TTC549 (cell line): ENCODE results near the gene USP30.

Experiments
- FAIRE-seq: peaks from 2 replicates; lab custom pipeline; 2012; peaks lifted over from hg19 to GRCh38; lab: Jason Lieb, UNC

The USP30 gene

GRCh38 chr12:109098183-109098604 is 45.8 kb downstream of the USP30 start:
- FAIRE-seq, result no peak

DNA sequence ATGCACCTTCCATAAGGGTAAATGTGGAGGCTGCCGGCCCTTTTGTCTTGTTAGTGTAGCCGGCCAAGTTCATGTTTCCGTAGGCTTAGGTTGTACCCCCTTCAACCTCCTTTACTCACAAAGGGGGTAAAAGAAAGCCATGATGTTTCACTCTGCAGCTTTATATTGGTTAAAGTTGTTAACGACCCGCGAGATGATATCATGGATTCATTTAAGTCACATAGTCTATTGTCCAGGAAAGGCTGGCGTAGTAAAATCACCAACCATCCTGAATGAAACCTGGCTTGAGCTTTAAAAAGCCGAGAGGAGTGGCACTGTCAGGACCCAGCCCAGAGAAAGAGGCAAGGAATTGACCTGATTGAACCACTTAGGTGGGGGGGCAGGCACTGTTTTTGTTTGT is 46.3 kb downstream of the USP30 start:
- no peak for FAIRE-seq

DNA sequence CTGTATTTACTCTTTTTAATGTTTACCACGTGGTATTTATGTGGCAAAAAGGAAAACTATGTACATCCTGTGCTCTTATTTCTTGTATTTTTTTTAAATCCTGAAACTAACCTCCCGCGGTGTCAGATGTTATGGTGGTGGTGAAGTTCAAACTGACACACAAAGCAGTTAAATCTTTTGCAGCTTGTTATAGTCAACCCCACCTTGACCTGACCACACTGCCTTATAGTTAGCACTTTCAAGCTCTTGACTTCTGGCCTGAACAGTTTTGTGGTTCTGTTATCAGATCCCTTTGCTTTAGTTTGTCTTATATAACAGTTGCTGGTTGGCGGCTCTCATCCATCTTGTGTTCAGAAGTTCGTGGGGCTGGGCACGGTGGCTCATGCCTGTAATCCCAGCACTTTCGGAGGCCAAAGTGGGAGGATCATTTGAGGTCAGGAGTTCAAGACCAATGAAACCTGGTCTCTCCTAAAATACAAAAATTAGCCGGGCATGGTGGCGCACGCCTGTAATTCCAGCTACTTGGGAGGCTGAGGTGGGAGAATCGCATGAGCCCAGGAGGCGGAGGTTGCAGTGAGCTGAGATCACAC is 47.1 kb downstream of the USP30 start:
- no peak for FAIRE-seq

- no peak for FAIRE-seq
Observed at GRCh38 chr12:109100741-109101140, 48.4 kb downstream of the USP30 start.

DNA sequence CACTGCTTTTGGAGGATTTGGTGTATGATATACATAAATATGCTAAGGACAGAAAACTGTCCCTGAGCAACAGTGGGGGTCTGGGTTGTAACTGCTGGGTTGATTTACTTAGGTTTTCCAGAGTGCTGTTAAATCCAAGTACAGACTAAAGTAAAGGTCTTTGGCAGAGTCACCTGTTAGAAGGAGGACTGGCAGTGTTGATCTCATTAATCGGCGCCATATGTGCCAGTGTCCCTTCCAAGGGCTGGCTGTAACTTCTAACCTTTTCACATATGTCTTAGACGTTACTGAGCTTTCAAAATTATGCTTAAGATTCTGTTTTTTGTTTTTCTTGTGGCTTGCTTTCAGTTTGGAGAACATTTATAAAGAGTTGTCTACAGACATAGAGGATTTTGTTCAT is 50.1 kb downstream of the USP30 start:
- FAIRE-seq, result no peak

DNA sequence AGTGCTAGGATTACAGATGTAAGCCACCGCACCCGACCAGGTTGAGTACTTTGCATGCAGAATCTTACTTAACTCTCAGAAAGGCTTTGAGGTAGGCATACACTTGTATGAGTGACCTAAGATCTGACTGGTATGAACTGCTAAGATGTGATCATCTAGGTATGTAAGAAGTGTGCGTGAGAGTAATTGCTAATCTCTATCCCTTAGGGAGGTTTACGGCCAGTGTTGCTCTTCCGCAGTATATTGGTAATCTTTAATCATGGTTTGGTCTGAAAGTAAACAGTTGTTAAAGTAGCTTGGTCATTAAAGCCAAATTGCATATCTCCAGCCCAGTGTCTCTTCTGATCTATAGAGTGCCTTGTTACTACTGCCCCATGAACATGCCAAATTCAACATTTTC is 52.8 kb downstream of the USP30 start:
- FAIRE-seq, result no peak

- no peak for FAIRE-seq
Observed at GRCh38 chr12:109109746-109110350, 57.5 kb downstream of the USP30 start.

DNA sequence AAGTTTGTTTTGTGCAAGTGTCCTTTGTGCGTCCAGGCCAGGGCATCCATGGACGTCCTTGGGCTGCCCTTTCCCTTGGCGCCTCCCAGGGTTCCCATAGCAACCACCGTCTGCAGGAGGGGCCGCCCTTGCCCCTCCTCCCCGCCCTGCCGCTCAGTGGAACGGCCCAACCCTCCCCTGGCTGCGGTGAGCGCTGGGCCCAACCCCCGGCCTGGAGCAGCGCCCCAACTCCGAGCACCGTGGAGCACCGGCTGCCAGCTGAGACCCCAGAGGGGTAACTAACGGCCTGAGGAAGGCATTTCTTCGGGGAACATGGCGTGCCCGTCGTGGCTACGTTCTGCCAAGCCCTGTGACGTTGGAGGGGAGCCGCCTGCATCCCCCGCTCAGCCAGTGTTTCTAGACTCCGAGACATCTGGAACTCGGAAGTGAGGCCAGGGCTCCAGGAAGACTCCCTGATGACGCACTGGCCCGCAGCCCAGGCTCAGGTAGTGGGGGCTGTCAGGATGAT is 58.7 kb downstream of the USP30 start:
- no peak for FAIRE-seq

DNA sequence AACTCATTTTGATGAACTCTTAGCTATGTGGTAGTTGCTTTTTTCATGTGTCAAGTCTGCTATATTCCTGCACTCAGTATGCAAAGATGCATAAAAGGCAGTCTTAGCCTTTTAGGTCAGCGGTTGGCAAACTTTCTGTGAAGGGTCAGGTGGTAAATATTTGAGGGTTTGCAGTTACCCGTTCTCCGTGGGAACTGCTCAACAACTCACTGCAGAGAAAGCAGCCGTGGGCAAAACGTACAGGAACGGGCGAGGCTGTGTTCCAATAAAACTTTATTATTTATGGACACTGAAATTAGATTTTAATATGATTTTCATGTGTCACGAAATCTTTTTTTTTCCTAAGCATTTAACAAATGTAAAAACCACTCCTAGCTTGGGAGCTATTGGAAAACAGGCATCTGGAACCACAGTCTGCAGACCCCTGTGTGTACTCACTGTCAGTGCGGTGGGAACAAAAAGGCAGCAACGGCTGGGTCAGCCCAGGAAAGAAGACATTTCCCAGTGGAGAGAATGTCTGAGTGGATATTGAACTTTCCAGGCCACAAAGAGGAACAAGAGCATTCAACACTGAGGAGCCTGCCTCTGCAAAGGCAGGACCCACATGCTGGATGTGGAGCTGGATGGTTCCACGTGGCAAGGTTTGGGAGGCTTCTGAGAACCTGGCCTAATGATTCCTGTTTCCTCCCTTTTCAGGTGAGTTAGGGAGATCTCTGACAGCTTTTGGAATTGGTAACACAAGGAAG is 60.5 kb downstream of the USP30 start:
- FAIRE-seq, result no peak

DNA sequence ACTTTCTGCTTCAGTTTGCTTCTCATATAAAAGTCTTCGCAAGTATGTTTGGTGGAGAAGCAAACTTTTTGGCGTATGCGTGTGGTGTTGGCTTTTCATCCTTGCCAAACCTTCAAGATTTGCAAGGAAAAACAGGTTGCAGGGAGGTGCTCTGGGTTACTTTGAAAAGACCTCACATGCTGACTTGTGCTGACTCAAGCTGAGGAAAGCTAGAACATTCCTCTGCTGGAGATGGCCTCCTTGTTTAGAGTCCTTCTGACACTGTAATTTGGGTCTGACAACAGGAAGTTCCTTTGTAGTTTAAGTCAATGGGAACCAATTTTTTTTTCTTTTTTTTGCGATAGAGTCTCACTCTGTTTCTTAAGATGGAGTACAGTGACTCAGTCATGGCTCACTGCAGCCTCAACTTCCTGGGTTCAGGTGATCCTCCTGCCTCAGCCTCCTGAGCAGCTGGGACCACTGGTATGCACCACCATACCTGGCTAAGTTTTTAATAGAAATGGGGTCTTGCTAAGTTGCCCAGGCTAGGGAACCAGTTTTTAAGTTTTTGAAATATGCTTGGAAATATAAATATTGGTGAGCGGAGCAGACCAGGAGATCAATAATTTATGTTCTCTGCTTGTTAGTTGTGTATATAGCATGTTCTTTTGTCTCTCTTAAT is 61.4 kb downstream of the USP30 start:
- no peak for FAIRE-seq

DNA sequence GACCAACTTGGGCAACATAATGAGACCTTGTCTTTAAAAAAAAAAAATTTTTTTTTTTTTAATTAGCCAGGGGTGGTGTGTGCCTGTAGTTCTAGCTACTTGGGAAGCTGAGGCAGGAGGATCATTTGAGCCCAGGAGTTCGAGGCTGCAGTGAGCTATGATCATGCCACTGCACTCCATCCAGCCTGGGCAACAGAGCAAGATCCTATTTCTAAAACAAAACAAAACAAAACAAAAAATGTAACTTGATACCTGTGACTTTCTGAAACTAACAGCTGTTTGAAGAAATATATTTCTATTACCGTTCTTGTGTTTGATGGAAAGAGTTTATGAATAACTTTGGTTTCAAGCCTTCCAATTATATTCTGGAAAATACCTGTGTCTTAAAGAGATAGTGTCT is 62.3 kb downstream of the USP30 start:
- FAIRE-seq, result no peak

DNA sequence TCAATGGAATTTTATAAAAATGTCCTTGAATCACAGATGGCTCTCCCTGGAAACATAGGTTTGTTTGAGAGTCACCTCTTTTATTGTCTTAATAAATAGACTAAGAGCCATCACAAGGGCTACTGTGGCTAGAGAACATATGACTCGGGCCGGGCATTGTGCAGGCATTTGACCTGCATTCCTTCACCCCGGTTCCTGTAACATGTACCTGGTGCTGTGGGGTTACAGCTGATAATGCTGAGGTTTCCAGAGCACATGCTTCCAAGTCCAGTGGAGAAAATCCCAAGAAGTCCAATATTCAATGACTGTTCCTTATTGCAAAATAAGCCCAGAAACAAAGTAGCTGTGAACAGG is 63.0 kb downstream of the USP30 start:
- FAIRE-seq, result no peak

GRCh38 chr12:109115758-109116610 is 63.6 kb downstream of the USP30 start, which contains the start of gene ACACB:
TSS of gene ACACB (plus strand) at chr12:109116587. CDS start at chr12:109139406, 22,819 bp downstream.
- FAIRE-seq, result no peak

DNA sequence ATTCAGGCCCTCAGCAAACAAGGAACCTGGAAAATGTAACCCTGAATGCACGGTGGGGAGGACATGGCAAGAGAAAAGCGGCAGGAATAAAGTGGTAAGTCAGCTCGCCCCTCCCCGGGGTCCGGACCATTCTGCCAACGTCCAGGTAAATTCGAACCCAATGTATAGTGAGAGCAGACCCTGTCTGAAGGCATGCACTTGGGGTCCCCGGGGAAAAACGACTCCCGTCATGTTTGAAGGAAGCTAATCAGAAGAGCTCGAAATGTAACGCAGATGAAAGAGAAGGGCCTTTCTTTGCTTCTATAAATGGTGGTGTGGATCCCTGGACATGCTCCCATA is 64.2 kb downstream of the USP30 start:
- FAIRE-seq, result no peak

- no peak for FAIRE-seq
Observed at GRCh38 chr12:109120095-109120494, 67.7 kb downstream of the USP30 start.

- no peak for FAIRE-seq
Observed at GRCh38 chr12:109120557-109120956, 68.2 kb downstream of the USP30 start.

- no peak for FAIRE-seq
Observed at GRCh38 chr12:109121346-109121880, 69.0 kb downstream of the USP30 start.

DNA sequence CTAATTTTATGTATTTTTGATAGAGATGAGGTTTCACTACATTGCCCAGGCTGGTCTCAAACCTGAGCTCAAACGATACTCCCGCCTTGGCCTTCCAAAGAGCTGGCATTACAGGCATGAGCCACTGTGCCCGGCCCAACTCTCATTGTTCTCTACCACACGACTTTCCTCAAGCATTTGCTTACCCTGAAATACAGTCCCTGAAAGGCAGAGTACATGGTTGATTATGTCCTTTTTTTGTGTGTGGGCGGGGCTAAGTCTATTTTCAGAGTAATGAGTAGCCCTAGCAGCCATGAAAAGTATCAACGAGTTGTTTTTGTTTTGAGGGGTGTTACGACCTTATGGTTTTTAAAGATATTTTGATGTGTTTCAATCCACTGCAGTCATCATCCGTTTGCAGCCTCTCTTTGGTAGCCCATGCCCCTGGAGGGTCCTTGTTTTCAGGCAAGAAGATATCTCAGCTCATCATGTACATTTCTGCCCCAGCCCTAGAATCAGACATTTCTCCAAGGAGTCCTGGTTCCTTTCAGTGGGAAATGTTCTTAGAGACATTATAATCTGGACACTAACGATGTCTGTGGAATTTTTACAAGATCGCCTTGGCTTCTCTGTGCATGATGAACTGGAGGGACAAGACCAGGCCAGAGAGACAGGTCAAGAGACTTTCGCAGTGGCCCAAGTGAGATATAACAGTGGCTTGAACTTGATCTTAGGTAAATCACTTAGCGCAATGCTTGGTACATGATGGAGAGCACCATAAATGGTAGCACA is 72.7 kb downstream of the USP30 start:
- FAIRE-seq, result no peak

DNA sequence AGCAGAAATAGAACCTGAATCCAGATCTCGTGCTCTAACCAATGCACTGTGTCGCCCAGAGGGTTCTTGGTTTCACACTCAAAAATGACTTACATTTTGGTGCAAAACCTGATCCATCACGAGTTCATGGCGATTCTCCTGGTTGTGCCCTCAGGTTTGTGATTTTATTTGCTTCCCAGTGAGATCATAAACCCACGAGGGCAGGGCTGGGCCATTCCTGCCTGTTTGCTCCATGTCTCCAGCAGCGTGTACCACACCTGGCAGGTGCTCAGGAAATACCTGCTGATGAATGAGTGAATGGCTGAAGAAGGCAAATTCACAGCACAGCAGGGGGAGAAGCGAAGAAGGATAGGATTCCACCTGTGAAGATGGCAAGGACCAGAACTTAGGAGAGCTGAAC is 73.4 kb downstream of the USP30 start:
- no peak for FAIRE-seq

DNA sequence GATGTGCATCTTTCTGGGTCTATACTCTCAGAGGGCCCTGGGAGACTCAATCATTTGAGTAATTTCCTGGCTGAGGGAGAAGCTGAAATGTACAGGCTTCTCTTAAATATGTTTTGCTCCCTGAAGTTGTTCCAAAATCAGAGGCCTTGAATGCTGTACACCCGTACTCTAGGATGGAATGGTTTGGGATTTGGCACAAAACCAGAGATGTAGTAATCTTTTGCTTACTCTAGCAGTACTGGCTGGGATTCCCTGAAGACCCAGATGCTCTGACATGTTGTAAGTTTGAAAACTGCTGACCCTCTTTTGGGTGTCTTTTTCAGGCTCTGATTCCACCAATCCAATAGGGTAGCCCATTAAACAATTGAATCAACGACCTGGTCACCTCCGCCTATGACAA is 74.4 kb downstream of the USP30 start:
- no peak for FAIRE-seq
